ENCODE data around the gene APOBEC3A.
"Not testable (repeated sequence)": the region's sequence is repeated elsewhere in the genome, so short reads cannot be mapped to it uniquely, and the experiment has no call there.

Gene APOBEC3A

GRCh38 chr22:38984224-38984623, 26.8 kb downstream of the APOBEC3A start:
- Histone ChIP-seq H3K9ac (ENCODE audit: low read depth, low read length) (no peak overlapping the region), H3K36me3 (ENCODE audit: control insufficient read depth, insufficient read depth, low read length) (no peaks in the 10 kb centered on the region)

GRCh38 chr22:38984784-38985757, 27.7 kb downstream of the APOBEC3A start:
- peak overlapping the region; percentile 51 for H3K27ac ChIP-seq (ENCODE audit: low read depth, low read length)
- not testable (repeated sequence) for H3K4me3 ChIP-seq (ENCODE audit: low read depth, low read length); H3K9ac ChIP-seq (ENCODE audit: low read depth, low read length); H3K36me3 ChIP-seq (ENCODE audit: control insufficient read depth, insufficient read depth, low read length); H3K27me3 ChIP-seq (ENCODE audit: control insufficient read depth, insufficient read depth, low read length); H3K4me1 ChIP-seq (ENCODE audit: control insufficient read depth, insufficient read depth, low read length); H3K9me3 ChIP-seq (ENCODE audit: control insufficient read depth, insufficient read depth, low read length)

More at GRCh38 chr22:38984224-38984623, 26.8 kb downstream of the APOBEC3A start:
- H3K4me3 ChIP-seq (ENCODE audit: low read depth, low read length), result no peak overlapping the region
- H3K9me3 ChIP-seq (ENCODE audit: control insufficient read depth, insufficient read depth, low read length), result no peaks in the 10 kb centered on the region; the same call in 1 of the 2 replicates
- H3K27ac ChIP-seq (ENCODE audit: low read depth, low read length), result no peak overlapping the region
- H3K4me1 ChIP-seq (ENCODE audit: control insufficient read depth, insufficient read depth, low read length), result no peaks in the 10 kb centered on the region
- no peaks in the 10 kb centered on the region for H3K27me3 ChIP-seq (ENCODE audit: control insufficient read depth, insufficient read depth, low read length)

DNA sequence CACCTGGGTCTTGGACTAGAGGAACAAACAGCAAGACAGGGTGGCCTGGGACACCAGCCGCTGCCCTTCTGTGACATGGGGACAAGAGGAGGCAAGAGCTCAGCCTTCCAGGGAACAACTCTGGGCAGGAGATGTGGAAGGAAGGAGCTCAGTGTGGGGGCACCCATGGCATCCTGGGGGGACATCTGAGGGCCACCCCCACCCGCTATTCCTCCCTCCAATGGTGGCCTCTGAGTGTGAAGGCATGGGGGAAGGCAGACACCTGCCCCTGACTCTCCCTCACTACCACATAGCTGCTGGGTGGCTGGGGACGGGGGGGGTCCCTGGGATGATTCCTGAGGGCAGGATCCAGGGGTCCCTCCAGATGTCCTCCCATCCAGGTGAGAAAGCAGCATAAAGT, 29.2 kb downstream of the APOBEC3A start:
- H3K4me1 ChIP-seq (ENCODE audit: control insufficient read depth, insufficient read depth, low read length), result no peaks in the 10 kb centered on the region
- H3K27me3 ChIP-seq (ENCODE audit: control insufficient read depth, insufficient read depth, low read length), result no peaks in the 10 kb centered on the region
- H3K4me3 ChIP-seq (ENCODE audit: low read depth, low read length), result no peak overlapping the region
- H3K36me3 ChIP-seq (ENCODE audit: control insufficient read depth, insufficient read depth, low read length), result no peaks in the 10 kb centered on the region
- no peak overlapping the region for H3K9ac ChIP-seq (ENCODE audit: low read depth, low read length)
- no peaks in the 10 kb centered on the region; the same call in 1 of the 2 replicates for H3K9me3 ChIP-seq (ENCODE audit: control insufficient read depth, insufficient read depth, low read length)
- H3K27ac ChIP-seq (ENCODE audit: low read depth, low read length), result no peak overlapping the region

DNA sequence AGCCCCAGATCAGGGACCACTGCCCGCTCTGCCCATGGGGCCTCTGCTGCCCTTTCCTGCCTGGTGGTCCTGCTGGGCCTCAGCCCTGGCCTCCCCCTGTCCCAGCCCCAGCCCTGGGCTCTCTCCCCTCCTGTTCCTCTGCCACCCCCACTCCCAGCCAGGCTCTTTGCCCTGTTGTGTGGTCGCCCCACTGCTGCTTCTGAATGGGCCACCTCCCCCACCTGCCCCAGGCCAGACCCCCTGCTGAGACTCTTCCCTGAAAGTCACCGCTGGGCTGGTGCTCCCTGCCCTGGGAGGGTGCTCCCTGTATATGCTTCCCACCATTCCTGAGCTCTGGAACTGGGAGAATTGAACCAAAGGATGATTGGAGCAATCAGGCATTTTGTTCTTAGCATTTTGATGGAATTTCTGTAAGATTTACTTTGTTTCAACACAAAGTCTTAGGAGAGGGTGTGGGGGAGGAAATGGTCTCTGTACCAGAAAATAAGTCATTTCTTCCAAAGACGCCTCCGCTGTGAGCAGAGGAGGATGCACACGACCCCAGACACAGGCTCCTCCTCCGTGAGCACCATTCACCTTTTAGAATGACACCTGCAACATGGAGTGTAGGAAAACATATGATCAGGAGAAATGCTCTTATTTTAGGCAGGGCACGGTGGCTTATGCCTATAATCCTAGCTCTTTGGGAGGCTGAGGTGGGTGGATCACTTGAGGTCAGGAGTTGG, 29.9 kb downstream of the APOBEC3A start:
- Histone ChIP-seq H3K27ac (ENCODE audit: low read depth, low read length) (no peak overlapping the region), H3K9me3 (ENCODE audit: control insufficient read depth, insufficient read depth, low read length) (no peaks in the 10 kb centered on the region; the same call in 1 of the 2 replicates), H3K4me3 (ENCODE audit: low read depth, low read length) (no peak overlapping the region), H3K9ac (ENCODE audit: low read depth, low read length) (no peak overlapping the region), H3K27me3 (ENCODE audit: control insufficient read depth, insufficient read depth, low read length) (no peaks in the 10 kb centered on the region), H3K36me3 (ENCODE audit: control insufficient read depth, insufficient read depth, low read length) (no peaks in the 10 kb centered on the region), H3K4me1 (ENCODE audit: control insufficient read depth, insufficient read depth, low read length) (no peaks in the 10 kb centered on the region)

DNA sequence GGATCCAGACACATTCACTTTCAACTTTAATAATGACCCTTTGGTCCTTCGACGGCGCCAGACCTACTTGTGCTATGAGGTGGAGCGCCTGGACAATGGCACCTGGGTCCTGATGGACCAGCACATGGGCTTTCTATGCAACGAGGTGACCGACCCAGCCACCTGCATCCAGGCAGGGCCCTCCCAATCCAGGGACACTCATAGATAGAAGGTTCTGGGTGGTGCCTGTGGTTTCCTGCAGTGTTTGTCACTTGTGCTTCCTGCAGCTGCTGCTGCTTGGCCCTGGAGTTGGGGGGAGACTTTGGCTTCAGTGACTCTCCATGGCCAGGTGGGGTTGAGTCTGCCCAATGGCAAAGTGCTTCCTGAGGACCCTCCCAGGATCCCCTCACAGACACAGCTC, 32.1 kb downstream of the APOBEC3A start:
- H3K9me3 ChIP-seq (ENCODE audit: control insufficient read depth, insufficient read depth, low read length), result no peaks in the 10 kb centered on the region
- H3K9ac ChIP-seq (ENCODE audit: low read depth, low read length), result no peak overlapping the region
- no peaks in the 10 kb centered on the region for H3K36me3 ChIP-seq (ENCODE audit: control insufficient read depth, insufficient read depth, low read length)
- H3K27ac ChIP-seq (ENCODE audit: low read depth, low read length), result no peak overlapping the region
- H3K4me3 ChIP-seq (ENCODE audit: low read depth, low read length), result no peak overlapping the region
- no peaks in the 10 kb centered on the region for H3K27me3 ChIP-seq (ENCODE audit: control insufficient read depth, insufficient read depth, low read length)
- H3K4me1 ChIP-seq (ENCODE audit: control insufficient read depth, insufficient read depth, low read length), result no peaks in the 10 kb centered on the region

DNA sequence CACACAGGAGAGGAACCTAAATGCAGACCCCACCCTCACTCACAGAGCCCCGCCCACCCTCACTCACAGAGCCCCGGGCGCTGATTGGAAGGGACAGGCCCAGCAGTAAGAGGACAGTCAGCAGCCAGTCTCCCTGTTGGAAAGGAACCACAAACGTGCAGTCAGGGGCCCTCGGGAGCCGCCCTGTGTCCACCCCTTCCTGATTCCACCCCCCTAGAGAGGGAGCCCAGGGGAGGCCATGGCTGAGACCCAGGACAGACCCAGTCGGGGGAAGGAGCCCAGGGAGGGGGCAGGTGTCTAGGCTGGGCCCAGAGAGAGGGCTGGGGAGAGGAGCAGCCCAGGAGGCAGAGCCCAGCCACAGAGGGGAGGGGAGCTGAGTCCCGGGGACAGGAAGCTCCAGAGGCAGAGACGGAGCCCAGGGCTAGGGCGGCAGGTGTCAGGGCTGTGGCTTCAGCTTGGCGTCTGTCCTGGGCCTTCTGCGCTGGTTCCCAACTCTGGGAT, 35.5 kb downstream of the APOBEC3A start:
- peak overlapping the region; percentile 28 for H3K27ac ChIP-seq (ENCODE audit: low read depth, low read length)
- not testable (repeated sequence) for H3K9ac ChIP-seq (ENCODE audit: low read depth, low read length); H3K36me3 ChIP-seq (ENCODE audit: control insufficient read depth, insufficient read depth, low read length); H3K4me1 ChIP-seq (ENCODE audit: control insufficient read depth, insufficient read depth, low read length); H3K9me3 ChIP-seq (ENCODE audit: control insufficient read depth, insufficient read depth, low read length); H3K27me3 ChIP-seq (ENCODE audit: control insufficient read depth, insufficient read depth, low read length); H3K4me3 ChIP-seq (ENCODE audit: low read depth, low read length)

DNA sequence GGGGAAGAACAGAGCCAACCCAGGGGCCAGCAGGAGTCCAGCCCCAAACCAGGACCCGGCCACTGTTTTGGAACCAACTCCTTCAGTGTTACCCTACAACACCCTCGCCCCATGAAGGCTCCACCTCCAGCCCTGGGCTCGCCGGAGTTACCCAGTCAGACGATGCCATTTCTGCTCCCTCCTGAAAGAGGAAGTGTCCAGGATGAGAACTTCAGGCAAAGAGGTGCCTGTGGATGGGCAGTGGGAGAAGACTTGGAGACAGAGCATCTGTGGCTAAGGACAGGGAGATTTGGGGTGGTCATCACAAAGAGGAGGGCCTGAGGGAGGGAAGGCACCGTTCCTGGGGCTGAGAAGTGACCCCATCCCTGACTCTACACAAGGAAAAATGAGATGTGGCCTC, 38.7 kb downstream of the APOBEC3A start:
- Histone ChIP-seq H3K9ac (ENCODE audit: low read depth, low read length) (no peak overlapping the region), H3K27me3 (ENCODE audit: control insufficient read depth, insufficient read depth, low read length) (no peaks in the 10 kb centered on the region), H3K9me3 (ENCODE audit: control insufficient read depth, insufficient read depth, low read length) (no peaks in the 10 kb centered on the region), H3K36me3 (ENCODE audit: control insufficient read depth, insufficient read depth, low read length) (no peaks in the 10 kb centered on the region), H3K4me1 (ENCODE audit: control insufficient read depth, insufficient read depth, low read length) (no peaks in the 10 kb centered on the region; the same call in 1 of the 2 replicates), H3K27ac (ENCODE audit: low read depth, low read length) (no peak overlapping the region), H3K4me3 (ENCODE audit: low read depth, low read length) (no peak overlapping the region)

GRCh38 chr22:38997518-38997917, 40.1 kb downstream of the APOBEC3A start:
- Histone ChIP-seq H3K9ac (ENCODE audit: low read depth, low read length) (no peak overlapping the region), H3K9me3 (ENCODE audit: control insufficient read depth, insufficient read depth, low read length) (no peaks in the 10 kb centered on the region), H3K36me3 (ENCODE audit: control insufficient read depth, insufficient read depth, low read length) (no peaks in the 10 kb centered on the region), H3K27ac (ENCODE audit: low read depth, low read length) (peak overlapping the region; percentile 28), H3K27me3 (ENCODE audit: control insufficient read depth, insufficient read depth, low read length) (no peaks in the 10 kb centered on the region), H3K4me3 (ENCODE audit: low read depth, low read length) (no peak overlapping the region), H3K4me1 (ENCODE audit: control insufficient read depth, insufficient read depth, low read length) (no peaks in the 10 kb centered on the region; the same call in 1 of the 2 replicates)

DNA sequence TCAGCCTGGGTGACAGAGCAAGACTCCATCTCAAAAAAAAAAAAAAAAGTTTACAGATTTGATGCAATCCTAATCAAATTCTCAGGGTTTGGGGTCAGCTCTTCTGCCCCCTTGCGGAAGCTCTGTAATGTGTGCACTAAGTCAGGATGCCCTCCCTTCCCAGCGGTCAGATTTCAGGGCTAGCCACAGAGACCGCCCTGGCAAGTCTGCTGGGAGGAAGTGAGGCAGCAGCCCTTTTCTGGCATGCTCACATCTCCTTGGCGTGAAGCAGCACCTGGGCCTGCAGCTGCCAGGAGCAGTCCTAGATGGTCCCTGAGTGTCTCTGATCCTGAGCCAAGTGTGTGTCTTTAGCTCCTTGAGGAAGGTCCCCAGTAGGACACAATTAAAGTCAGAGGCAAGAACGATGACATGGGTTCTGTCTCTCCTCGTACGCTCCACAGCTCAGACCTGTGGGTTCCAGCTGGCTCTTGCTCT, 45.8 kb downstream of the APOBEC3A start:
- H3K4me1 ChIP-seq (ENCODE audit: control insufficient read depth, insufficient read depth, low read length), result peaks cover 4% of the 10 kb centered on the region
- H3K27ac ChIP-seq (ENCODE audit: low read depth, low read length), result no peak overlapping the region
- no peaks in the 10 kb centered on the region for H3K36me3 ChIP-seq (ENCODE audit: control insufficient read depth, insufficient read depth, low read length)
- no peaks in the 10 kb centered on the region for H3K9me3 ChIP-seq (ENCODE audit: control insufficient read depth, insufficient read depth, low read length)
- H3K4me3 ChIP-seq (ENCODE audit: low read depth, low read length), result no peak overlapping the region
- no peaks in the 10 kb centered on the region for H3K27me3 ChIP-seq (ENCODE audit: control insufficient read depth, insufficient read depth, low read length)
- H3K9ac ChIP-seq (ENCODE audit: low read depth, low read length), result no peak overlapping the region

GRCh38 chr22:39007177-39007576, 49.8 kb downstream of the APOBEC3A start:
- no peak overlapping the region for H3K27ac ChIP-seq (ENCODE audit: low read depth, low read length)
- H3K9me3 ChIP-seq (ENCODE audit: control insufficient read depth, insufficient read depth, low read length), result no peaks in the 10 kb centered on the region
- no peak overlapping the region for H3K4me3 ChIP-seq (ENCODE audit: low read depth, low read length)
- H3K27me3 ChIP-seq (ENCODE audit: control insufficient read depth, insufficient read depth, low read length), result no peaks in the 10 kb centered on the region
- no peaks in the 10 kb centered on the region for H3K36me3 ChIP-seq (ENCODE audit: control insufficient read depth, insufficient read depth, low read length)
- no peak overlapping the region for H3K9ac ChIP-seq (ENCODE audit: low read depth, low read length)
- peaks cover 4% of the 10 kb centered on the region for H3K4me1 ChIP-seq (ENCODE audit: control insufficient read depth, insufficient read depth, low read length)
